CD4-positive, alpha-beta T cell treated with Interleukin-21 for 1 hour (primary cell): Measurements from ENCODE around the gene TMEM236.

Source experiments
- DNase-seq: peaks from one replicate; pipeline ENCODE4 v3.0.0-alpha.2; 2020

The TMEM236 gene

DNA sequence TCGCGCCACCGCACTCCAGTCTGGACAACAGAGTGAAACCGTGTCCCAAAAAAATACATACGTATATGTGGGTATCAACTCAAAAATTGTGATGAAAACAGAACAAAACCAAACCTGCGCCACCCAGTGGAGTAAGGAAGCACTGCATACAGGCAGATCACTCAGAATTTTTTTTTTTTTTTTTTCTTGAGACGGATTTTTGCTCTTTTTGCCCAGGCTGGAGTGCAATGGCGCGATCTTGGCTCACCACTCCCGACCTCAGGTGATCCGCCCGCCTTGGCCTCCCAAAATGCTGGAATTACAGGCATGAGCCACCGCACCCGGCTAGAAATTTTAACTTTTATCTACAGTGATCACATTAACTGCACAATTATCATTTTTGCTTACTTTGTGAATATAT is 9.1 kb upstream of the TMEM236 start:
- DNase-seq, result peak; percentile 74

DNA sequence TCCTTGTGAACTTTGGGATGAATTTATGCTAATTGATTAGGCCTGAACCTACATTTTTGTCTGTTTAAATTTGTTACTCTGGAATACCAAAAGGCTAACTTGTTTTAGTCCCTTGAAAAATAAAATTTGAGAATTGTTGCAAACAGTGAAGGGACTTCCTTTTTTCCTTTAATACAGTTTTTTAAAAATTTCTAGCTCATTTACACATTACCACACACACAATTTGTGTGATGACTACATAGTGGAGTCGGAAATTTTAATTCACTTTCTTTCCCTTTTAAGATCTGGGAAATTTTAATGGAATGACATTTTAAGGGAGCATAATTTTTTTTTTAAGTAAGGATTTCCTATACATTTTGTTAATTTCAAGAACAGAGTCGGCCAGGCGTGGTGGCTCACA is 8.6 kb upstream of the TMEM236 start:
- DNase-seq, result no peak

DNA sequence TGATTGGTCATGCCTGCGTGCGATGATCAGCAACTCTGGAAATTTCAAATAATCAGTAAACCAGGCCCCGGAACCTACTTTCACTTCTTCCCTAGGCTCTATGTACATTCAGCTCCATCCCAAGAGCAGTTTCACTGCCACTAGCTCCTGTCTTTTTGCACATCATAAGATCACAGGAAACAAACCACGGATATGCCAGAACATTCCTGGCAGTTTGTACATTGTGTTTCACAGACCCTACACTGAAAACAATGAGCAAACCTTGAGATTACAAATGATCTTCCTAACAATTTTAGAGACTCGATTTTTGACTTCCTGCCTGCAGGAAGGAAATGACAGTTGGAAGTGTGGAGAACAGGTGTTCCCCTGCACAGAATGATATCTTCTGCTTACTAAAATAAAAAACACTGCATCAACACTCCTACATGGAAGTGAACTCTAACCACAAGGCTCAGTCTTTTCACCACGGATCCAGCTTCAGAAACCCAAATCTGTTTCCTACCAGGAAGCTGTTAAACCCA is 7.6 kb upstream of the TMEM236 start:
- no peak for DNase-seq

DNA sequence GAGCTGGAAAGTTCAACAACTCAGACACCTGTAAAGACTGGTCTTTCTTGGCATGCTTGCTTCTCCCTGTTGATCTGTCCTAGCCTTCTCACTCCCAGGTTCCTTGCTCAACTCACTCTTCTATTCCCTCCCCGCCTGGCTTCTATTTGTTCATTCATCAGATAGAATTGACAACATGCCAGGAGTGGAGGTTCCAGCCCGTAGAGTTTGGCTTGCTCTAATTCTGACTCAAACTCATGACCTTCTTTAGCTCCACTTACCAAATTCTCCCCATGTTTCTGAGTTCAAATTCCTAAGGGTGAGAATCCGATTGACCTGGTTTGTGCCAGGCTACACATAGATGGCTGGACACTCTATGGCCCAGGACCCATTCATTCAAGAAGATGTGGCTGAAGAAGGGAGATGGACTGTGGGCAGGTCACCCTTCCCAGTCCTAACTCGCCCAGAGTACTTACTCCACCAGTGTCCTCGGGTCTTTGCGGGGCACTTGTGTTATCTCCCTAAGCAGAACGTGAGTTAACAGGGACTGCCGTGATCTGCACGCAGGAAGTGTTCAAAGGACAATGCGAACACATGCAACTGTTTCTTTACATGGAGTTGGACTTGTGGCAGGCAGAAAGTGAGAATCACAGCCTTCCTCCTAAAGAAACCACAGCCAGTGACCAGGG is 4.0 kb upstream of the TMEM236 start:
- no peak for DNase-seq

DNA sequence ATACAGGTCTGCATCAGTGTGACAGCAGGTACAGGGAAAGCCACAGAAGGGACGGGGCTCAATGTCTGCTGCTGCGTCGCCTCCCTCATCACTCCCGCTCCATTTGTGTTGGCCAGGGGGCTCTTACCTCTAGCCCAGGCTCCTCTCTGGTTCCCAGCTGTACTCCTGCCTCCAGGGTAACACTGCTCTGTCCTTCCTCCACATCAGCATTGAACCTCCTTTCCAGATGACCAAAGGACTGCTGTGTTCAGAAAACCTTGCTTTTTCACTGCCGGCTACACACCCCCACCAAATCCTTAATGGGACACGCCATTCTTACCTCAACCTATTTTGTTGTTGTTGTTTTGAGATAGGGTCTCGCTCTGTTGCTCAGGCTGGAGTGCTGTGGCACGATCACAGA is 2.1 kb upstream of the TMEM236 start:
- no peak for DNase-seq

DNA sequence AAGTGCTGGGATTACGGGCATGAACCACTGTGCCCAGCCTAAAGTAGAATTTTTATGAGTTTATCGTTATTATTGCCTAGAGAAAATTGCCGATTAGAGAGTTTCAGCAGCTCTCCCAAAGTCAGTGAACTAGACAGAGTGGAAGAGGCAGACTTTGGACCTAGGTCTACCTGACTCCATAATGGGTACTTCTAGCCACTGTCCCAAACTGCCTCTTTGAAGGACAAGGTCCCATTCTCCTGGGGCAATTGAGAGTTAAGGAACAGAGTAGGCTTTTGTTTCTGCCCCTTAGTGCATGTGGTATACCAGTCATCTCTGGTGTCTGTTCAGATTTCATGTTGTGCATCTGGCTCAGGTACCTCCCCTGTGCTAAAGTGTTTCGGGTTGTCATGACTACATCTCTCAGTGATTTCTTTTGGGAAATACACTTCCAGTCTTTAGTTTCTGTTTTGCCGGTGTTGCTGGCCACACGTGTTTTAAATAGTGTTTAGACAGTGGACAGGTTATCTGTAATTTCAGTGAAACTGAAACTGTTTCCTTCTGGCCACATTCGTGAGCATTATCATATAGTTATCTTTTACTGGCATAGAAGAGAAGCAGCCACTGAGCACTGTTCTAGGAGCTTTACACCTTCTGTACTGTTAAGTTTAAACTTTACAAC is 4.7 kb downstream of the TMEM236 start:
- peak; percentile 10 for DNase-seq

DNA sequence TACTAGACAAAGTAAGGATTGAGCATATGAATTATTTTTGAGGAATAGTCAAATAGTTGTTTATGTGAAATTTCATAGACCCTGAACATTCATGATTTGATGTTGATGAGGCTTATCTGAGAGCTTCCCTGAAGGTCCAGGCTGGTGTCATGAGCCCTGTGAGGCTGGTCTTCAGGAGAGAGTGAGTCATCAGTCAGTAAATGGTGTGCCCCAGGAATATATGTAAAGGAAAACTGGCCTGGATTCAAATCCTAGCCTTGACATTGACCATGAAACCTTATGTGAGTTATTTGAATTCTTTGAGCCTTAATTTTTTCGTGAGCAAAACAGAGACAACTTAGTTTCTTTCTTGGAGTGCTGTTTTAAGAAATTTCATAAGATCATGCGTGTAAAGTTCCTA is 6.2 kb downstream of the TMEM236 start:
- DNase-seq, result no peak

DNA sequence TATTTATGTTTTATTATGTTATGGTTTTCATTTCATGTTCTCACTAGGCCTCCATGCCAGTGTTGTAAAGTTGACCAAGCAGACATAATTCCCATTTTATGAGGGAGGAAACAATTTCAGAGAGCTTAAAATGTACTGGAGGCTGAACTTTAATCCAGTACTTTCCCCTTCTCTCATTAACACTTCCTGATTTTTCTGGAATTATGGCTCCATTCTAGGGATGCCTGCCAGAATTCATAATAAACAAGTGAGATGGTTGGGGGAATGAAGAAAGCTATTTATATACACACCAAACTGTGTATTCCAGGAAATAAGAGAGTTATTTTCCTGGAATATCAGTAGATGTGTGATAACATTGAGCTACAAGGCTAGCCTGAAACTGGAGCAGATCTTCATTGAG is 6.9 kb downstream of the TMEM236 start:
- no peak for DNase-seq

DNA sequence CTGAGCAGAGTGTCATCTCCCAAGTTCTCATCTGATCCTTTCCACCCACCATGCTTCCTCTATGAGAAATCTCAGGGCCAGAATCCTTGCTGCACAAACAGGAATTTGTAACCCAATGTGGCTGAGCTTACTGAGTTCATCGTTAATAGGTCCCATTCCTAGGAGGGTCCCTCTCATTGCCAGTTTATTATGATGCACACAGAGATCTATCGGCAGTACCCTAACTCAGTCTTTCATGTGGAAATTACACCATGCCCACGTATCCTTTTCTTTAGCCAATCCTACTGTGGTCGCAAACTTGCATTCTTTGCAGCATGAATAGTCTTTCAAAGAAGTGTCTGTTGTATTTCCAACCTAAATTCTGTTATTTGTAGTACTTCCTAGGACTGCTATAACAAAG is 12.1 kb downstream of the TMEM236 start:
- no peak for DNase-seq

DNA sequence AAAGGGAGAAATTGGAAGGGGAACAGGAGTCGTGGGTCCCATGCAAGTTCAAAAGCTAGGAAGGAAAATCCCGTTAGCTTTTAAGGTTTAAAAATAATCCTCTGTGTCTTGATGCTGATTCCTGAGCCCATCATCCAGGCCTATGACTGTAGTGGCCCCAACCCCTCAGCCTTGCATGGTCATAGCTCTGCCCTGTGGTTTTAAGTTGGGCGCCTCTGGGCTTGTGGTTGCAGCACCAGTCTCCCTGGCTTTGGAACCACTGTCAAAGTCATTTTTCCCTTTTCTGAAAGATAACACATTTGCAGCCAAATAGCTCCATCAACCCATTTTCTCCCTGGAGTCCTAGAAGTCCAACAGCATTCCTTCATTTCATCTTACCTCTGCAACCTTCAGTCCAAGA is 13.6 kb downstream of the TMEM236 start:
- no peak for DNase-seq

DNA sequence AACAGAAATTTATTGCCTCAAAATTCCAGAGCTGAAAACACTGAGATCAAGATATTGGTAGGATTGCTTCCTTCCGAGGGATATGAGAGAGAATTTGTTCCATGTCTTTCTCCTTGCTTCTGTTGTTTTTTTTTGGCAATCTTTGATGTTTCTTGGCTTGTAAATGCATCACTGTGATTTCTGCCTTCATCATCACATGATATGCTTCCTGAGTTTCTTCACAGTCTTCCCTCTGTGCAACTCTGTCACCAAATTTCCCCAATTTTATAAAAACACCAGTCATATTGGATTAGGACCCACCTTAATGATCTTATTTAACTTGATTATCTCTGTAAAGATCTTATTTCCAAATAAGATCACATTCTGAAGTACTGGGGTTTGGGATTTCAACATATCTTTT is 14.7 kb downstream of the TMEM236 start:
- DNase-seq, result no peak

DNA sequence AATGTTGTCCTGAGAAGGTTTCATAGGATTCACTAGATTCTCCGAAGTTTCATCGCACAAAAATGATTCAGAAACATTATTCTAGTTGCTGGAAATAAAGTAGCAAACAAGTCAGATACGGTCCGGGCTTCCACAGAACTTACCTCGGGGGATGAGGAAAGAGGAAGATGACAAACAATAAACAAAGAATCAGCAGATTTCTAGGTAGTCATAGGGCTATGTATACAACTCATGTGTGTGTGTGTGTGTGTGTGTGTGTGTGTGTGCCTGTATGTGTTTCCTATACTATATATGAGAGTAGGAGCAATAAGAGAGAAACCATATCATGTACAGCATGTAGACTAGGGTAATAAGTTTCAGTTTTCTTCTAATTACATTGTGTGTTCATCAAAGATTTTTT is 16.5 kb downstream of the TMEM236 start:
- DNase-seq, result no peak

DNA sequence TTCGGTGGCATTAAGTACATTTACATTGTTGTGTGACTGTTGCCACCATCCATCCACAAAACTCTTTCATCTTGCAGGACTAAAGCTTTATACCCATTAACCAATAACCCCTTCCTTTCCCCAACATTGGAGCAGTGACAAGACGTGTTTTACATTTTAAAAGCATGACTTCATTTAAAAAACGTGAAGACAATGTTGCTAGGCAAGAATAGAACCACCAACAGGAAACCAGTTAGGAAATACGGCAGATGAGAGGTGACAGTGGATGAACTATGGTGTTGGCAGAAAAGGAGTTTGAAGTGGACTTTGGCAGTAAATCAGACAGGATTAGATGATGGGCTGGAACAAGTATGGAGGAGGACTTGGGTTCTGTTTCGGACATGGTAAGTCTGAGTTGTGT is 17.0 kb downstream of the TMEM236 start:
- DNase-seq, result no peak

DNA sequence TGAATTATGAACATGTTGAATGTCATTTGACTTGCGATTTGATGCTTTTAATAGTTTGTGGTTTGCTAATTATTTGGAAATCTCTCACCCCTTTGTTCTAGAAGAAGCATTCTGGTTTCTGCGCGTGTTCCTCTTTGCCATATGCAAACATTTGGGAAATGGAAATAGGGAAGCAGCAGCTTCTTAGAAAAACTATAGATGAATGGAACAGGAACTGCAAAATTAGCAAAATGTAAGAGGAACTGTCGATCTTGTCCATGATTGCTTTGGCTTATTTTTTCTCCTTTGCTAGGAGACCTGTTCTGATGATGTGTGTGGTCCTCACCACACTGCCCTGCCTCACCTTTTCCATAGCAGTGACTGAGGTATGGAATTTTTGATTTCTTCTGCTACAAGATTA is 19.0 kb downstream of the TMEM236 start:
- DNase-seq, result no peak

DNA sequence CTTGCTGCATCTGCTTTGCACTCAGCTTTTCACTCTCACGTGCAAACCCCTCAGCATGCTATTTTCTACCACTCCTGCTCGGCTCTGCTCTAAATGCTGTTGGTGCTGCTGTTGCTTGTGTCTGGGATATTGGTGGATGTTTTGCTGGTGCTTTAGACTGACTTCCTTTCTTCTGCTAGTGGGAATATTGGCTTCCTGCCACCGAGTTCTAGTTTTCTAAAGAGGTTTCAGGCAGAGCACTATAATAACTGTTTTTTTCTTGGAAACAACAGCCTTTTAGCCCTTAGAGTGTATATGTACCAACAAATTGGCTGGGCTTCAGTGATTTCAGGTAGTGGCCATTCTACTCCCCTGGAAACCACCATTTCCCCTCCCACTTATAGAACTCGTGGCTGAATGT is 27.8 kb downstream of the TMEM236 start:
- DNase-seq, result no peak

DNA sequence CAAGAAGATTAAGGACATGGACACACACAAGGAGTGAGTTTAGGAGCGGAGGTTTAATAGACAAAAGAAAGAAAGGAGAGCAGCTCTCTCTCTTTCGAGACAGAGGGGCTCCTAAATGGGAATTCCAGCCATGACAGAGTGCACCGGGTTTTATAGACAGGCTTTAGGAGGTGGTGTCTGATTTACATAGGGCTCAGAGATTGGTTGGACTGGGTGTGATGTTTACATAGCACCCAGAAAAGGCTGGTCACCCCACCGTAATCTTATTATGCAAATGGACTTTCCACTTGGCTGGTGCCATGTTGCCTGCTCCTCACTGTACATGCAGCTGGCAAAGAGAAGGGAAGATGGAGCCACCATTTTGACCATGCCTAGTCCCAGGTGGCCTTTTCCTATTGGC is 28.7 kb downstream of the TMEM236 start:
- DNase-seq, result no peak

DNA sequence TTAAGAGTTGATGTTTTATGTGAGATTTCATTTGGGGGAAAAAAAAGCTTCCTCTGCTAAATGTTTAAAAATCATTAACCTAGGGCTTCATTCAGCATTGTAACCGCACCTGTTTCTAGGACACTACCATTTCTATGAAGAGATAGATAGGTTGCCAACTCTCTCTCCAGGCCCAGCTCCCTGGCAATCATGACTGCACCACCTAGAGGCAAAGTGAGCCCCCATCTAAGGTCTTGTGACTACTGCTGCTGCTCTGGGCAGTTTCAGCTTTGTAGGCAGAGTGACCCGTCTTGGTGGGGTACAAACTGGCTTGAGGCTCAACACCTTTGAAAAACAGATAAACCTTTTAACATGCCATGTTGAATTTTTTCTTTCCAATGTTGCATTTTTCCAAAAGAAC is 29.9 kb downstream of the TMEM236 start:
- DNase-seq, result no peak

DNA sequence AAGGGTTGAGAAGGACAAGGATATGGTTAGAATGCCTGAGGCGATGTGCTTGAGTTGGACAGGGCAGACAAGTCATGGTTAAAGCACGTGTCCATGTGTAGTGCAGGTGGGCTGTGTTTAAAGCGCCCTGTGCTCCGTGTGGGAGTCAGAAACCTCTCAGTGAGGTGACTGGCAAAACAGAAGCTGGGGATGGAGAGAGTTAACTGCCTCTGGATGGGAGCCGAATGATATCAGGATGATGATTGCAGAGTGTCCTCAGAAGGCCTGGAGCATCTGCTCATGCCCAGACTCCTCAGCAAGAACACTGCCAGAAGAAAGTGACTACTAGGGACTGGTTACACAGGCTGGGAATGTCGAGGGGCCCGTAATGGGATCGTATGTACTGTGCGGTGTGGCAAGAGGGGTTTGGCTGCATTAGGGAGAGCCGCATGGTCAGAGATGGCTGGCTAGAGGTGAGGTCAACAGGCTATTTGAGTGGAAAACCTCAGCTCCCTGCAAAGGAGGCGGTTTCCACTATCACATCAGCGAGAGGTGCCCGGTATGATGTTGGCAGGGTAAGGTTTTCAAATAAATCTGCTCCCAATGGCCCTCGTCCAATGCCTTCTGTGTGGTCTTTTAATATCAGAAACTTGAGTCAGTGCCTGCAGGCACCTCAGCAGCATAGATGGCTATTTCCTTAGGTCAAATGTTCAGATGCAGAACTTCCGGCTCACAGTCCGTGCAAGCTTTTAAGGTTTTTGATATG is 31.1 kb downstream of the TMEM236 start:
- no peak for DNase-seq

DNA sequence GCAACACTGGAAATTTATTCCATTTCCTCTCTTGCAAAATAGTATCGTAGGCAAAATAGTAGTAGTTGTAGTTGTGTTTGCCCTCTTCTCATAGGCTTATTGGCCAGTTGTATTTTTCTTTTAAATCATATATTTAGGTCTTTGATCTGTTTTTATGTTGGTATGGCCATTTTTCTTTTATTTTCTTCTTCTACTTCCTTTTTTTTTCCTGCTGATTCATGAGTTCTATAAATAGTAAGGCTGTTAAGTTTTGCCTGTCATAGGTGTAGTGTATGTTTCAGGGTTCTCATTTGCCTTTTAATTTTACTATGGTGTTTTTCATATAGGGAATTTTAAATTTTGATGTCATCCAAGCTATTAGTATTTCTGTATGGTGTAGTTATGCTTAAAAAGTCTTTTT is 31.8 kb downstream of the TMEM236 start:
- DNase-seq, result no peak

DNA sequence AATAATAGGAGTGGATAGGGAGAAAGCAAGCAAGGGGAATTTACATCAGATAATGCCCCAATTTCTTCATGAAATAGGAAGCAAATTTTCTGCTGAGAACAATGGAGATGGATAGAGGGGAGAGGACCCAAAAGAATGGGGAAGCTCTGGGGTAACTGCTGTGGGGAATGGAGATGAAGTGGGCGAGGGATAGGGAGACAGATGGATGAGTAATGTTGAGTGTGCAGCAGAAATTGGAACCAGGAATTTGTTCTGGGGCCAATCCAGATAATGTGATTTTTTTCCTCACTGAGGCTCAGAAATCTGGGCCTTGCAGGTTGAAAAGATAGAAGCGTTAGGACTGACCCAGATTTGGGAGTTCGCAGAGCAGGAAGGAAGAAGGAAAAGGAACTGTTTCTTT is 32.7 kb downstream of the TMEM236 start:
- no peak for DNase-seq

DNA sequence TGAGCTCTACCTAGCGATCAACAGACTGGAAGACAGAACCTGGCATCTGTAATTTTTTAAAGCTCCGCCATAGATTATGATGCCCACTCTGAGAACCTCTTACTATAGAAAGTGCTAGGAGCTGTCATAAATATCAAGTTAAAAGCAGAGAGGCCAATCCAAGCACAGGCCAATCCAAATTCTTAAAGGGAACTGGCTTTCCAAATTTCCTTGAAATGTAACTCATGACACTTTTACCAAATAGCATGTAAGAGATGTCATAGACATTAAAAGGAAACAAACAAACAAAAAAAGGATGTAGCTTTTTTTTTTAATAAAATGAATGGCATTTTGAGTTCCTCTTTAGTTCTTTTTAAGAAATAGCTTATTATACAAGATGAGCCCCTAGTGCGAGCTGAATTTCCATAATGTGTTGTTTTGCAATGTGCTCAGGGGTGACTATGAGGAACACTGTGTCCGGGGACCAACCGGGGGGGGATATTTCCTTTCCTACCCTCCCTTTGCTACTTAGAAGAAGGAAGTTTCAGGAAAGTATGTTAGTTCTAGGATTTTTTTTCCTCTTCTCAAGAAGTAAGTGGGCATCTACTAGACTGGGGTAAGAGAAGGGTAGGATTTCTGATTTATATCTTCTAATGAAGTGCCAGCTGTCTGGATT is 33.4 kb downstream of the TMEM236 start:
- DNase-seq, result no peak

DNA sequence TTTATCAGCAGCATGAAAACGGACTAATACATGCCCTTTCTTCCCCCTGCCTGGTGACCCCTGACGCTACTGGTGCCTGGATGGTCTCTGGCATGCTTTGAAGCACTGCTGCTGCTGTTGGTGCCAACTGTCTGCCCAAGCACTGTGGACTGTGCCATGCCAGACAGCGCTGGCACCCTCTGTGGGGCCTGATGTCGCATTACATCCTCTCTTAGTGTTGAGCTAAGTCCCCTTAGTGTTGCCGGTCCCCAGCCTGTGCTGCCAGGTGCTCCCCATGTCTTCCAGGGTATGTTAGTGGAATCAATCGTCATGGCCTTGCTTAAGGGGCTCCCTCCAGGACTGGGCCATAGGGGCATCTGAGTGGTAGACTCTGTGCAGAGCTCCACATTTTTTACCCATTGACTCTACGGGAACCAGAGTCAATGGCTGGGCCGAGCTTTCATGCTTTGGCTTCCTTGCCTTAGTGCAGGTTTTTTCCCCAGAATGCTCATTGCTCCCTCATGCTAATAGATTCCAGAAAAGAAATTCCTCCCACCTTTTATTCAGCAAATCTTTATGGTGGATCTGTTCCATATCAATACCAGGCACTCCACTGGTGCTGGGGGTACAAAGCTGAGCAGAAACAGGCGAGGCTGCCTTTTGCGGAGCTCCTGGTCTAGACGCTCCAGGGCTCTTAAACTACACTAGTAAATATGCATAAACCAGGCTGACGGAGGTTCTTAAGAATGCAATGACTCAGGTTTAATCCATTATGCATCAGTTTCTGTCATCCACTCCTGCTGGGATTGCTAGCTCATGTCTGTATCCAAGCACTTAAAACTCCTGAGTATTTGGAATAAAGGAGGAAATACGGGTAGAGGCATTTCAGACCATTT is 35.3 kb downstream of the TMEM236 start:
- no peak for DNase-seq

DNA sequence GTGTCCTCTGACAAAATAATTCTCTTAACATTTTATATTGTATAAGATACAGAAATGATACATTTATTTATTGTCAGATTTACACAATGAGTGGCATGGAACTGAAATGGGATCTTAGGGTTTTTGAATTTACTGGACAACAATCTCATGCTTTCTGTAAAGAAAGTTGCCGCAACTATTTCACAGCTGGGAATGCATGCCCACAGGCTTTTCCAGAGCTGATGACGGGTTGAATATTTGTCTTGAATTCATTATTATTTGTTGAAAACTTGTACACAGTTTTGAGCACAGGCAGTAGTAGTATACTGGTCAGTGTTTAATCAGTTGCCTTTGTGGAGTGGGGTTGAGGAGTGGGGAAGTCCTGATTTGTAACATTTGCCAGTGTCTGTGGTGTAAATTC is 36.6 kb downstream of the TMEM236 start:
- no peak for DNase-seq
